Measurements from ENCODE around the gene REEP1. TPM values are rescaled to one million over a fixed set of nuclear protein-coding genes. Genes with fewer than 3 reads are reported as not detected.

Gene REEP1
- total and polyA plus RNA-seq, 9 of the 15 experiments (the other 6 are each of a cell fraction or from before 2014, with no cell fraction given) = 0.11 to 0.67 (median 0.13) TPM

GRCh38 chr2:86243950-86244733 lies 93.3 kb downstream of the REEP1 start:
- peak; percentile 35 for FAIRE-seq
- TF ChIP-seq ZNF511 (CRISPR knock-in tag; IDR thresholded peaks at IDR 0.05) (no peak), ZNF583 (CRISPR knock-in tag; IDR thresholded peaks at IDR 0.05) (no peak), BCOR (IDR thresholded peaks at IDR 0.05) (no peak), CTCF (IDR thresholded peaks at IDR 0.05 in 2 of 3, conservative IDR thresholded peaks at IDR 0.05 in 1 of 3; ENCODE audit: insufficient read depth in 2 of 3, low read depth in 1 of 3, low read length in 3 of 3) (peak; percentile 23 to 36 (median 27); a peak in 2 of 6 replicates)
- intact Hi-C loops (cut with micrococcal nuclease) = loop anchor here (5.0 kb wide), 1 partner anchor 52 kb away; no protein-coding TSS in a partner anchor
- H3K27ac ChIP-seq (ENCODE audit: extremely low read depth, low read depth, low read length) = no peak overlapping the region
- H3K9me3 ChIP-seq (replicated peaks; ENCODE audit: control insufficient read depth, insufficient read depth, low read depth, low read length) = no peaks in the 10 kb centered on the region
- no peaks in the 10 kb centered on the region for H3K9me1 ChIP-seq (ENCODE audit: control insufficient read depth, insufficient read depth, low read length)
- no peak overlapping the region for H3K4me3 ChIP-seq
- H3K4me1 ChIP-seq (replicated peaks in 1 of 2; ENCODE audit: control insufficient read depth in 2 of 2, insufficient read depth in 2 of 2, low read length in 2 of 2) = no peaks in the 10 kb centered on the region
- no peaks in the 10 kb centered on the region for H3K36me3 ChIP-seq (ENCODE audit: control insufficient read depth, insufficient read depth, low read length)
- 12% methylated on average over 5 of the region's 5 CpGs for WGBS (ENCODE audit: insufficient coverage, low coverage, missing lambda C conversion rate)
- ChIA-PET CTCF (ENCODE audit: low intra/inter-chr PET ratio) (no interaction called here), POLR2A (no interaction called here)
- peaks cover 36 to 45% of the 10 kb centered on the region in 2 experiments; a peak in 4 of 5 replicates for H3K27me3 ChIP-seq (ENCODE audit: control insufficient read depth in 2 of 2, insufficient read depth in 2 of 2, low read length in 2 of 2)
- no peak overlapping the region for H2AFZ ChIP-seq (ENCODE audit: low read depth, low read length)
- peak; percentile 63 for ATAC-seq
- H4K20me1 ChIP-seq (replicated peaks; ENCODE audit: control insufficient read depth, insufficient read depth, low read length) = no peaks in the 10 kb centered on the region
- in situ Hi-C loops (cut with MboI) = no loop called here
- H3K79me2 ChIP-seq (ENCODE audit: control insufficient read depth, insufficient read depth, low read length) = no peaks in the 10 kb centered on the region
- no peak overlapping the region for H3K4me2 ChIP-seq (ENCODE audit: insufficient read depth, low read length)
- peak in 2 of 4 experiments; percentile 27 to 32 for DNase-seq (ENCODE audit: extremely low read depth in 1 of 4, low spot score in 3 of 4)
- no TSS peak for BruUV-seq (replicated peaks)
- H3K9ac ChIP-seq (ENCODE audit: insufficient read depth in 1 of 2, low read depth in 2 of 2, low read length in 2 of 2) = no peak overlapping the region
